Measurements from ENCODE around the gene FERMT1. TPM values are rescaled to one million over a fixed set of nuclear protein-coding genes. Genes with fewer than 3 reads are reported as not detected.
"Not testable (repeated sequence)": the region's sequence is repeated elsewhere in the genome, so short reads cannot be mapped to it uniquely, and the experiment has no call there.

Gene FERMT1
- total RNA-seq, 2 donors from 2014 or later: 3.5 to 4.1 TPM

DNA sequence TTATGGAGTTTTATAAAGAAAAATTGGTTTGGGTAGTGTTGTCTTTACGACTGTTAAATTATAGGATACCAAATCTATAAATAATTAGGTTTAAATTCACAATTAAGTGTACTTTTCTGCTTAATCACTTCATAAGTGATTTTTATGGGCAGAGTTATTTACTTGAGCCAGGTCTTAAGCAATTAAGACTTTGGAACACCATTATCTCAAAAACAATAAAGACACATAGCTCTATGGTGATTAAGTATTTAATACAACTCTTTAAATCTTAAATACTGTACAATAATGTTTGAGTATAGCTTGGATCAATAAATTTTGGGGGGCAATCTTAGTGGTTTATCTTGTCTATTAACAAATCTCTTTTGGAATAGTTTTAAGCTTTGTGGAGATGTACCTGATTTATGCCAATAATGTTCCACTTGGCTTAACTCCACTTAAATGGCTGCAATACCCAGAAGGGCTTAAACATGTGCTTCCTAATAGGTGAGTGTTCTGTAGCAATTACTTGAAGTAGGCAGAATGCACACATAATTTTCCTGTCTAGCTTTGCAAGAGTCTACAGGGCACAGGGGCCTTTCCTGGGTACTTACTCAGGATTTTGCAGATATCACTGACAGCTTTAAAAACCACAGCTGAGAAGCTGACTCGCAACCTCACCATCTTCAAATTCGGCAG, 7.5 kb downstream of the FERMT1 start:
- H3K4me1 Mint-ChIP-seq: peaks cover 2% of the 10 kb centered on the region
- WGBS, 2 experiments (ENCODE audit: insufficient coverage in 1 of 2, insufficient read length in 1 of 2): 100% methylated on average over 2 of the region's 3 CpGs
- H3K4me3 Mint-ChIP-seq: no peak overlapping the region
- TF ChIP-seq CTCF (conservative IDR thresholded peaks at IDR 0.05): no peak
- H3K27ac ChIP-seq (ENCODE audit: low read depth, low read length): no peak overlapping the region
- DNase-seq: no peak
- no peaks in the 10 kb centered on the region for H3K27me3 Mint-ChIP-seq (ENCODE audit: insufficient read depth)
- H3K27me3 ChIP-seq (ENCODE audit: control insufficient read depth, insufficient read depth, low read length, poor library complexity, severe bottlenecking): no peaks in the 10 kb centered on the region
- H3K27ac Mint-ChIP-seq: no peak overlapping the region
- no peak overlapping the region for H3K4me3 ChIP-seq (ENCODE audit: low read length)
- no peak overlapping the region for H3K9ac ChIP-seq (ENCODE audit: extremely low read depth, low read length, poor library complexity, severe bottlenecking)
- peaks cover 23% of the 10 kb centered on the region for H3K9me3 Mint-ChIP-seq
- H3K4me1 ChIP-seq (ENCODE audit: control insufficient read depth, insufficient read depth, low read length): no peaks in the 10 kb centered on the region
- H3K9me3 ChIP-seq (ENCODE audit: control insufficient read depth, low read length): peaks cover 31% of the 10 kb centered on the region
- H3K36me3 Mint-ChIP-seq (ENCODE audit: low read depth): peaks cover 33% of the 10 kb centered on the region
- no peaks in the 10 kb centered on the region for H3K36me3 ChIP-seq (ENCODE audit: control insufficient read depth, insufficient read depth, low read length)

- Mint-ChIP-seq H3K4me1 (no peaks in the 10 kb centered on the region), H3K27ac (no peak overlapping the region), H3K27me3 (ENCODE audit: insufficient read depth) (no peaks in the 10 kb centered on the region), H3K9me3 (peaks cover 23% of the 10 kb centered on the region), H3K4me3 (no peak overlapping the region), H3K36me3 (ENCODE audit: low read depth) (peaks cover 37% of the 10 kb centered on the region)
- DNase-seq: no peak
- no peaks in the 10 kb centered on the region for H3K36me3 ChIP-seq (ENCODE audit: control insufficient read depth, insufficient read depth, low read length)
- no peak overlapping the region for H3K27ac ChIP-seq (ENCODE audit: low read depth, low read length)
- H3K9me3 ChIP-seq (ENCODE audit: control insufficient read depth, low read length): peaks cover 31% of the 10 kb centered on the region
- 94% methylated on average over 1 of the region's 1 CpG; no CpG with 5 or more reads in 1 of the 2 experiments for WGBS, 2 experiments (ENCODE audit: insufficient coverage in 1 of 2, insufficient read length in 1 of 2)
- no peaks in the 10 kb centered on the region for H3K4me1 ChIP-seq (ENCODE audit: control insufficient read depth, insufficient read depth, low read length)
- H3K9ac ChIP-seq (ENCODE audit: extremely low read depth, low read length, poor library complexity, severe bottlenecking): no peak overlapping the region
- TF ChIP-seq CTCF (conservative IDR thresholded peaks at IDR 0.05): no peak
- H3K4me3 ChIP-seq (ENCODE audit: low read length): peak overlapping the region; percentile 1
- no peaks in the 10 kb centered on the region for H3K27me3 ChIP-seq (ENCODE audit: control insufficient read depth, insufficient read depth, low read length, poor library complexity, severe bottlenecking)
Measured at GRCh38 chr20:6114696-6115095, 8.1 kb downstream of the FERMT1 start.

- H3K4me3 Mint-ChIP-seq: no peak overlapping the region
- H3K27ac ChIP-seq (ENCODE audit: low read depth, low read length): no peak overlapping the region
- H3K4me3 ChIP-seq (ENCODE audit: low read length): no peak overlapping the region
- H3K27ac Mint-ChIP-seq: no peak overlapping the region
- WGBS, 2 experiments (ENCODE audit: insufficient coverage in 1 of 2, insufficient read length in 1 of 2): 80 to 87% methylated on average over 1 to 3 of the region's 3 CpGs
- no peak for DNase-seq
- no peaks in the 10 kb centered on the region for H3K27me3 Mint-ChIP-seq (ENCODE audit: insufficient read depth)
- peaks cover 42% of the 10 kb centered on the region for H3K36me3 Mint-ChIP-seq (ENCODE audit: low read depth)
- H3K9ac ChIP-seq (ENCODE audit: extremely low read depth, low read length, poor library complexity, severe bottlenecking): no peak overlapping the region
- no peaks in the 10 kb centered on the region for H3K4me1 ChIP-seq (ENCODE audit: control insufficient read depth, insufficient read depth, low read length)
- H3K36me3 ChIP-seq (ENCODE audit: control insufficient read depth, insufficient read depth, low read length): no peaks in the 10 kb centered on the region
- no peaks in the 10 kb centered on the region for H3K27me3 ChIP-seq (ENCODE audit: control insufficient read depth, insufficient read depth, low read length, poor library complexity, severe bottlenecking)
- H3K4me1 Mint-ChIP-seq: no peaks in the 10 kb centered on the region
- peaks cover 31% of the 10 kb centered on the region for H3K9me3 ChIP-seq (ENCODE audit: control insufficient read depth, low read length)
- no peak for TF ChIP-seq CTCF (conservative IDR thresholded peaks at IDR 0.05)
- peaks cover 23% of the 10 kb centered on the region for H3K9me3 Mint-ChIP-seq
Measured at GRCh38 chr20:6113951-6114350, 8.9 kb downstream of the FERMT1 start.

GRCh38 chr20:6112965-6113364, 9.9 kb downstream of the FERMT1 start:
- H3K4me1 Mint-ChIP-seq; H3K4me1 ChIP-seq (ENCODE audit: control insufficient read depth, insufficient read depth, low read length); H3K27ac Mint-ChIP-seq; H3K27me3 ChIP-seq (ENCODE audit: control insufficient read depth, insufficient read depth, low read length, poor library complexity, severe bottlenecking); H3K4me3 ChIP-seq (ENCODE audit: low read length); H3K27me3 Mint-ChIP-seq (ENCODE audit: insufficient read depth); H3K27ac ChIP-seq (ENCODE audit: low read depth, low read length); H3K9ac ChIP-seq (ENCODE audit: extremely low read depth, low read length, poor library complexity, severe bottlenecking); H3K4me3 Mint-ChIP-seq; H3K36me3 ChIP-seq (ENCODE audit: control insufficient read depth, insufficient read depth, low read length); DNase-seq: not testable (repeated sequence)
- Mint-ChIP-seq H3K36me3 (ENCODE audit: low read depth) (peaks cover 42% of the 10 kb centered on the region), H3K9me3 (peaks cover 23% of the 10 kb centered on the region)
- H3K9me3 ChIP-seq (ENCODE audit: control insufficient read depth, low read length): peaks cover 31% of the 10 kb centered on the region
- WGBS, 2 experiments (ENCODE audit: insufficient coverage in 1 of 2, insufficient read length in 1 of 2): 91 to 100% methylated on average over 1 to 2 of the region's 2 CpGs
